GM10248 (cell line): ENCODE results near the gene MARCHF4.

Experiments used
- CTCF ChIA-PET: fragments of 300-600 bp; sonication (Branson Sonifier 250); formaldehyde crosslinking; extraction: SDS; loops from one replicate; lab custom pipeline; 2021; ENCODE audit warnings: antibody characterized with exemption; lab: Yijun Ruan, JAX
- POLR2A ChIA-PET: fragments of 350-650 bp; sonication (Branson Sonifier 250); formaldehyde crosslinking; extraction: SDS; loops from one replicate; lab custom pipeline; 2020; ENCODE audit warnings: antibody characterized with exemption; lab: Yijun Ruan, JAX
- DNase-seq: peaks from one replicate; pipeline ENCODE4 v3.0.0; 2012; ENCODE audit errors: extremely low spot score
- TF ChIP-seq, protein P1 (sequence below): IDR thresholded peaks from 2 replicates; pipeline ENCODE4 v1.5.1; 2012; ENCODE audit warnings: mild to moderate bottlenecking, low read depth; ENCODE audit errors: extremely low read depth, missing control alignments, control extremely low read depth

MARCHF4 gene

DNA sequence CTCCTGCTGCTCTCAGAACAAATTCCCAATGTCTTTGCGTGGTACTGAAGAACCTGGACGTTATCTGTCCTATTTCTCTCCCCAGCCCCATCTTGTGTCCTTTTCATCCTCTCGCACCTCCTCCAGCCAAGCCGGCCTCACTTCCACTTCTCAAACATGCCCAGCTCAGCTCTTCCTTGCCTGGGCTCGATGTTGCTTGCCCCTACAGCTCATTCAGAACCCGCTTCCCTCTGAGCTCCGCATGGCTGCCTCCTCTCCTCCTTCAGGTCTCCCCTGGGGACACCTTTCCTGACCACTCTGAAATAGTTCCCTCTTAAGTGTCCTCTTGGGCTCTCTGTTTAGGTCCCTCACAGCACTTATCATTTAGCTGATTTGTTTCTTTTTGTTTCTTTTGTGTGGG lies 33.3 kb upstream of the MARCHF4 start:
- POLR2A ChIA-PET, result no interaction called here
- CTCF ChIA-PET, result interaction anchor here (1.0 to 6.1 kb wide), 10 partner anchors 10 to 296 kb away, joined by 3 to 60 read pairs (median 6); partner anchors contain the start of gene XRCC5
- TF ChIP-seq, protein P1, sequence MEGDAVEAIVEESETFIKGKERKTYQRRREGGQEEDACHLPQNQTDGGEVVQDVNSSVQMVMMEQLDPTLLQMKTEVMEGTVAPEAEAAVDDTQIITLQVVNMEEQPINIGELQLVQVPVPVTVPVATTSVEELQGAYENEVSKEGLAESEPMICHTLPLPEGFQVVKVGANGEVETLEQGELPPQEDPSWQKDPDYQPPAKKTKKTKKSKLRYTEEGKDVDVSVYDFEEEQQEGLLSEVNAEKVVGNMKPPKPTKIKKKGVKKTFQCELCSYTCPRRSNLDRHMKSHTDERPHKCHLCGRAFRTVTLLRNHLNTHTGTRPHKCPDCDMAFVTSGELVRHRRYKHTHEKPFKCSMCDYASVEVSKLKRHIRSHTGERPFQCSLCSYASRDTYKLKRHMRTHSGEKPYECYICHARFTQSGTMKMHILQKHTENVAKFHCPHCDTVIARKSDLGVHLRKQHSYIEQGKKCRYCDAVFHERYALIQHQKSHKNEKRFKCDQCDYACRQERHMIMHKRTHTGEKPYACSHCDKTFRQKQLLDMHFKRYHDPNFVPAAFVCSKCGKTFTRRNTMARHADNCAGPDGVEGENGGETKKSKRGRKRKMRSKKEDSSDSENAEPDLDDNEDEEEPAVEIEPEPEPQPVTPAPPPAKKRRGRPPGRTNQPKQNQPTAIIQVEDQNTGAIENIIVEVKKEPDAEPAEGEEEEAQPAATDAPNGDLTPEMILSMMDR, result no peak
- DNase-seq, result no peak

DNA sequence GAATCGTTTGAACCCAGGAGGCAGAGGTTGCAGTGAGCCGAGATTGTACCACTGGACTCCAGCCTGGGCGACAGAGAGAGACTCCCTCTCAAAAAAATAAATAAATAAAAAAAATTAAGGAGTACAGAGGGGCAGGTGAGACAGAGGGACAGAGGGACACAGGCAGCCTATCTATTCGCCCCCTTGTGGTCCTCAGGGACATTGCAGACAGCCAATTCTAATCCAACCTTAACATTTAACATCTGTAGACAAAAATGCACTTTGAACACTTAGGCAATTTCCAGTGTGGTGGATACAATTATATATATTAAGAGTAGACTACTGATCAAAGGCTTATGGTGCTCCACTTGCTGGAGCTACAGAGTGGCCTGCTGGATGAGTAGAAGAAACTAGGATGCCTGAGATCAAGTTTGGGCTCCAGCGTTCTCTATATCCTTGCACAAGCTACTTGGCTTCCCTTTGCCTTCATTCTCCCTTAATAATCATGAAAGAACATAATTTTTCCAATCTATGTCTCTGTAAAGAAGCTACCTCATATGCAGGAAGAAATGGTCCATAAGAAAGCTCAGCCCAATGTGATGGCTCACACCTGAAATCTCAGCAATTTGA lies 31.8 kb upstream of the MARCHF4 start:
- ChIA-PET CTCF (interaction anchor here (0.6 to 6.1 kb wide), 32 partner anchors 9 to 363 kb away, joined by 3 to 60 read pairs (median 4); partner anchors contain the start of genes RPL37A and XRCC5), POLR2A (no interaction called here)

DNA sequence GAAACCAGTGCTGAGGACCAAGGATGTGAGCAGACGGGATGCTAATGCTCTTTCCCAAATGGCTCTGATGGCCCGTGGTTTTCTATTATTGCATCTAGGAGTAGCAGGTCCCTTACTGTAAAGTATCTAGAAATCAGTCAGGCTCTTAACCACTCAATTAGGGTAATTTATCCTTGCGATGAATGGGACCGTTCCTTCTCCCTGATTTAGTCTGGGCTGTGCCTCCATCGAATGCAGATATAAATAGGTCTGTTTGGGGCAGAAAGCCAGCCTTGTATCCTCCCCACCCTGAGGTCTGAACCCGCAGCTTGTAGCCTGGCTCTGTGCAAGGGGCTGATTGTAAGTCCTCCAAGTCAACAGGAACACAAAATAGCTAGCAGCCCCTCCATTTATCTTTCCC lies 30.5 kb upstream of the MARCHF4 start:
- ChIA-PET CTCF (interaction anchor here (0.8 to 6.1 kb wide), 6 partner anchors 13 to 293 kb away, joined by 3 to 60 read pairs (median 14); partner anchors contain the start of genes RPL37A and XRCC5), POLR2A (no interaction called here)
- TF ChIP-seq, protein P1, result no peak
- DNase-seq, result no peak

More for the DNA sequence above, 31.8 kb upstream of the MARCHF4 start:
- DNase-seq, result peak; percentile 40
- TF ChIP-seq, protein P1, result peak; percentile 81

DNA sequence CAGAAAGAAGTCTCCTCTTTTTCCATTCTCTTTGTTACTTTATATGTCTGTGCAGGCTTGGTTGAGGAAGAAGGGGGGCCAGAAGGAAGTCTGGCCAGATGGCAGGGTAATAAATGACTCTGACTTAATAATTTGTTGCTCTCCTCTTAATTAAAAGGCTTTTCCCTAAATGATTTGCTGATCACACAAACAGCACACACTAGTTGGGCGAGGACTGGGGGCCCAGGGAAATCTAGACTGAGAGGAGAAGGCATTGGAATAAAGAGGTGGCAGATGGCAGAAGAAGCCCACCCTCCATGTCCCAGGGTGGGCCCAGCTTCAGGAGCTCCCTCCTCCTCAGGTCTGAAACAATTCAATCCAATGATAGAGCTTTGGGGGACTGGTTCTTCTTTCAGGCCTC lies 27.3 kb upstream of the MARCHF4 start:
- ChIA-PET CTCF (interaction anchor here (2.3 to 4.0 kb wide), 2 partner anchors 10 to 177 kb away, joined by 11 to 20 read pairs; no protein-coding TSS in a partner anchor), POLR2A (no interaction called here)
- TF ChIP-seq, protein P1, result no peak
- no peak for DNase-seq

DNA sequence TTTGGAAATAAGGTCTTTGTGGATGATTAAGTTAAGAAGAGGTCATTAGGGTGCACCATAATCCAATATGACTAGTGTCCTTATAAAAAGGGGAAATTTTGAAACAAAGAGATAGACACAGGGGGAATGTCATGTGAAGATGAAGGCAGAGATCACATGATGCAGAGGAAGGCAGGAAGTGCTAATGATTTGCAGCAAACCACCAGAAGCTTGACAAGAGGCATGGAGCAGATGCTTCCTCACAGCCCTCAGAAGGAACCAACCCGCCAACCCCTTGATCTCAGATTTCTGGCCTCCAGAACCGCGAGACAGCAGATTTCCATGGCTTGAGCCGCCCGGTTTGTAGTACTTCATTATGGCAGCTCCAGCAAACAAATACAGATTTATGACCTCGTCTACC lies 22.6 kb upstream of the MARCHF4 start:
- DNase-seq, result no peak
- ChIA-PET CTCF (interaction anchor here (1.8 kb wide), 1 partner anchor 10 kb away, joined by 5 read pairs; no protein-coding TSS in a partner anchor), POLR2A (no interaction called here)
- TF ChIP-seq, protein P1, result no peak

DNA sequence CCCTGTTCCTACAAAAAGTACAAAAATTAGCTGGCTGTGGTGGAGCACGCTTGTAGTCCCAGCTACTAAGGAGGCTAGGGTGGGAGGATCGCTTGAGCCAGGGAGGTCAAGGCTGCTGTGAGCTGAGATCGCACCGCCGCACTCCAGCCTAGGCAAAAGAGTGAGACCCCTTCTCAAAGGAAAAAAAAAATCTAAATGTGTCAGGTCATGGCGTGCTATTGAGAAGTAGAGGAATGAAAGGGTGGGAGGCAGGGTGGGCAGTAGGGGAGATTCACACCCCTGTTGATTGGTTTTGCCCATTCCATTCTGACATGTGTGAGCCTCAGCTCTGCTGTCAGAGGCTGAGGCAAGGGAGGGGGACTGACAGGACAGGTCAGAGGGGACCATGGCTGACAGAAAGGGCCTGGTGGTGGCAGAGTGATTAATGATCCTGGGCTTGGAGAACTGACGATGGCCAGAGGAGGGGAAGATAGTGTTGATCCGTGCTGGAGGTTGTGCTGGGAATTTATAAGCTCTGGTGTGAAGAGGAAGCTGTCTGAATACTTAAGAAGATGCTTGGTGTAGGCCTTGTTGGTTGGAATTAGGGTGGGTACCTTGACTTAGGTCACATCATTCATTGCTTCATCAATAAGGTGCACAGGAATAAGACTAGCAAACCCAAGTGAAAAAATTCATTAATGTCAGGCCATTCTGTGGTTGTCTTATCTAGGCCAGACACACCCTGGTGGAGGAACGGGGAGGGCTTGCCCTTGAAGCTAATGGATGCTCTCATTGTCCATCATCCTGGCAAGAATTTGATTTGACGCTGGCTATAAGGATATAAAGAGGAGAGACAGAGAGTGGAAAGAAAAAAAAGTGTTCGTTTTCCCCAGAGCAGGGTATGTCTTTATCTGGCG lies 20.9 kb upstream of the MARCHF4 start:
- TF ChIP-seq, protein P1, result no peak
- POLR2A ChIA-PET, result no interaction called here
- CTCF ChIA-PET, result interaction anchor here (1.3 to 2.6 kb wide), 2 partner anchors 11 to 26 kb away, joined by 3 to 10 read pairs; no protein-coding TSS in a partner anchor
- no peak for DNase-seq
